GM21825 (cell line): Measurements from ENCODE around the gene AUTS2.
"Not testable (repeated sequence)": the region's sequence is repeated elsewhere in the genome, so short reads cannot be mapped to it uniquely, and the experiment has no call there.

Experiments
- ATAC-seq: cut with Tn5 transposase; IDR thresholded peaks from one replicate; pipeline ENCODE4 v1.9.1; 2021; ENCODE audit warnings: mild to moderate bottlenecking, moderate library complexity; ENCODE audit not compliant: unreplicated experiment

Gene AUTS2

GRCh38 chr7:70267381-70268120 lies 669.3 kb downstream of the AUTS2 start:
- ATAC-seq = no peak

DNA sequence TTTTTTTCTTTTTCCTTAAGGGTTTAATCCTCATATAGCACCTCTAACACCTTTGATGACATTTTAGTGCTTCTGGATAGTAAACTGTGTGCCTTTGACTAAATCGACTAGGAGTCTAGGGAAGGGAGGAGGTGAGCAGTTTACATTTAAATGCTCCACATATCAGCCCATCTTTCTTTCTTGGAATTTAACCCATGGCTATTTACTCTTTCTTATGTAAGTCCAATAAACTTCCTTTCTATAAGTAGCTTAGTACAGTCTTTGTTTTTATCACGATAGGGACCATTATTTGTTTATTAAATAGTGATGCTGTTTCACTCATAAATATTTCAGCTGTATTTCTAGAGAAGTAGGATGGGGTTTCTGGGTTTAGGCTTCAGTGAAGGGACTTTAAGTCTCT lies 669.9 kb downstream of the AUTS2 start:
- no peak for ATAC-seq

- ATAC-seq = no peak
These were observed 671.9 kb downstream of the AUTS2 start for GRCh38 chr7:70270149-70270548.

- ATAC-seq = no peak
These were observed 673.4 kb downstream of the AUTS2 start for GRCh38 chr7:70271617-70272081.

- not testable (repeated sequence) for ATAC-seq
These were observed 677.3 kb downstream of the AUTS2 start for GRCh38 chr7:70275570-70275969.

GRCh38 chr7:70285187-70285586 lies 686.9 kb downstream of the AUTS2 start:
- ATAC-seq = no peak

GRCh38 chr7:70285854-70286253 lies 687.6 kb downstream of the AUTS2 start:
- no peak for ATAC-seq

GRCh38 chr7:70288781-70289456 lies 690.6 kb downstream of the AUTS2 start:
- no peak for ATAC-seq

- no peak for ATAC-seq
These were observed 694.4 kb downstream of the AUTS2 start for GRCh38 chr7:70292716-70293115.

DNA sequence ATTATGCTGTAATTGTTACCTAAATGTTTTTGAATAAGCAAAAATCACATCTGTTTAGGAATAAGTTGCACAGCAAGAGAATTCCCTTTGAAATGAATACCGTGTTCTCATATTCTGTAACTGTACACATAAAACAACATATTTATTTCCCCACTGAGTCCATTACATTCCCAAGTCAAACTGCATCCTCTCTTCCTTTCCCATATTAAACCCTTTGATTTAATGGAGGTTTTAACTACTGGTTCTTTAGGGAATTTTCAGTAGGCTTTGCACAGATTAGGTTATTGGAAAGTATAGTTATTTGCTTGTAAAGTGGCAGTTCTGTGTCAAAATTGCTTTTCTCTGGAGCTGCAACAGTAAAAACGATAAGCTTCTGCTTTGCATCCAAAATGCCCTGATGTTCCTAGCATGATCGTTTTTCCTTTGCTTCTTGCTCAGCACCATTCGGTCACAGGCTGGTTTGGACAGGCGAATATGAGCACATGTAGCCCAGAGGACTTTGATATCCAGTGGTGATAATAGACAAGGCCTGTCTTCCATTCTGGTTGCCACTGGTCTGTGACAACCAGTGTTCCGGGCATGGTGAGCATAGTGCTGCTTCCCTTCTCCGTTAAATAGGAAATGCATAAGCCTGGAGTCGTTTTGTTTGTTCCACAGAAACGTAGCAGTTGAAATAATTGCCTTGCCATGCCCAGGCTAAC lies 696.1 kb downstream of the AUTS2 start:
- no peak for ATAC-seq

DNA sequence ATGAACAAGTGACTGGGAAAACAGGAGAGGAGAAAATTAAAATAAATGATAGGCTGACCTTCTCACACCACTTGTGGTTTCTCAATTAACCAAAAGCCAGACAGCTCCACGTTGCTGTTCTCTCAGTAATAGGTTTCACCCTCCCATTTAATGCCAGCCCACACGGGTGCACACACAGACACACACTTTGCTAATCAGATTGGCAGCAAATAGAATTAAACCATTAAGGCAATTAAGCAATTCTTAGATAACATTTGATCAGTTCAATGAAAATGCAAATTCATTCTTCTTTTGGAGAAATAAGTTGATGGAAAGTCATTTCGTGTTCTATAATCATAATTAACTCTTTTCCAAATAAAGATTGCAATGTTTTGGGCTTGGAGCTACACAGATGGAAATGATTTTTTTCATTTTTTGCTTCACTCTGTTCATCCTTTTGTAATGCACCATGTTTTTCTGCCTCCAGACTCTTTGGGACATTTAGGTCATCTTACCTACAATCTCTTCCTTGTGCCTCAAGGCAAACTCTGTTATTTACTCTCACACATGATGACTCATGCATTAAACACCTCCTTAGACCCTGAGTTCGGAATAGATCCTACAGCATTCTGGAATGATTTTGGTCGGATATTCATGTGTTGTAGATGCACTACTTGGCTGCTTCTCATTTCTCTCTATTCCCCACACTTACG lies 700.7 kb downstream of the AUTS2 start:
- ATAC-seq = no peak

GRCh38 chr7:70299472-70299807 lies 701.2 kb downstream of the AUTS2 start:
- no peak for ATAC-seq

DNA sequence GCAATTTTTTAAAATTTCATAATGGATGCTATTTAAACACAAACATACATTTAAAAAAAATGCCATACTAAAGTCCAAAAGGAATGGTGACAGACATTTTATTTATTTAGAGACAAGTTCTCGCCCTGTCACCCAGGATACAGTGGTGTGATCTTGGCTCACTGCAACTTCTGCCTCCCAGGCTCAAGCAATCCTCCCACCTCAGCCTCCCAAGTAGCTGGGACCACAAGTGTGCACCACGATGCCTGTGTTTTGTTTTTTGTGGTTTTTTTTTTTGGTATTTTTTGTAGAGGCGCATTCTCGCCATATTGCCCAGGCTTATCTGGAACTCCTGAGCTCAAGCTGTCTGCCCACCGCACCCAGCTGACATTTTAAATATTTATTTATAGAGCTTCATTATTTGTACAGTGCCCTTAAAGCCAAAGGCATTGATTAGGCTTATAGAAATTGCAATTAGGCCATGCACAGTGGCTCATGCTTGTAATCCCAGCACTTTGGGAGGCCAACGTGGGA lies 703.5 kb downstream of the AUTS2 start:
- no peak for ATAC-seq

DNA sequence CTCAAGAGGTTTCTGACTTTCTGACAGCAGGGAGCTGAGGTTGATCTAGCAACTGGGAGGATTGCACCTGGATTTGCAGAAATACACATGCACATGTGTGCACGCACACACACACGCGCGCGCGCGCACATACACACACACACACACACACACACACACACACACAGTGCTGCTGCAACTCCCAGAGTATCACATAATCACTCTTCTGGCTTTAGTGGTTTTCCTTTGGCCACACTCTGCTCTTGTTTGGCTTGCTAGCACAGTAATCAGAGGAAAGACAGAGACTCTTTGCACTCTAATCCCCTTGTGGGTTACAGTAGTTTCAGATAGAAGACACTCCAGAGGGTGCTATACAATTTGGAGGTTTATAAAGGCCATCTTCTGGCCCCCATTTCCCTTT lies 705.0 kb downstream of the AUTS2 start:
- no peak for ATAC-seq

- ATAC-seq = no peak
These were observed 705.5 kb downstream of the AUTS2 start for GRCh38 chr7:70303780-70304179.

DNA sequence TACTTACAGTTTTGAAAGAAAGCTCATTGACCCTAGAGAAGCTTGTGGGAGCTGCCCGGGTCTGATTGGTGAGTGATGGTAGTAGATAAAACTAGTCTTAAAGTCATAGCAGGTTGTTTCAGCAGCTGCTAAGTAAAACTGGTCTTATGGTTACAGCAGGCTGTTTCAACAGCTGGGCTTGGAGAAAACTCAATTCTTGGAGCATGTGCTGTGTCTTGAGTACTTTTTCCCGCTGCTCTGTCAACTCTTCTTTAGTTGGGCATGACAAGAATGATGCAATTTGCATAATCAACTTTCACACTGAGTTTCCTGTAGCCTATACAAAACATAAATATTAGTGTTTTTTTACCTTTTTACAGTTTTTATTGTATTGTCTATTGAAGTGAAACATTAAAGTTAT lies 707.9 kb downstream of the AUTS2 start:
- no peak for ATAC-seq

DNA sequence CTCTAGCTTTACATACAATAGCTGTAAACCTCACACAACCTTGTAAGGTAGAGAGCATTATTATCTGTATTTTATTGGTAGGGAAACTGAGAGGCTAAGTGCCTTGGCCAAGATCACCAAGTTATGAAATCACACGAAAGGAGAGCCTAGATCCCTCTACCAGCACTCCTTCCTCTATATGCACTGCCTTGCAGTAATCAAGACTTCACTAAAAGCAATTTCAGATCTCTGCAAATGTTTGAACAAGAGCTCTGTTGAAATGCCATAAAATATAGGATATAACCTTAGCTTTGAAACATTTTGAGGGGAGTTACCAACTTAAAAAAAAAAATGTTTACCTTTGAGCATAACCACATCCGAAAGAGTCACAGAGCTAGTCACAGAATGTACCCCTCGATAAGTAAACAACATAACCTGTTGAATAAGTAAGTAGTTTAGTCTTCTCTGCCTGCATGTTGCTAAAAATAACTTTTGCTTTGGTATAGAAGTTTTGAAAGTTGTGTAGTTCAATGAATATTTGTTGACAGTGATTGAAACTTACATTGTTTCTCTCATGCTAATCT lies 709.4 kb downstream of the AUTS2 start:
- no peak for ATAC-seq

- no peak for ATAC-seq
These were observed 714.1 kb downstream of the AUTS2 start for GRCh38 chr7:70312336-70312735.

GRCh38 chr7:70313271-70313670 lies 715.0 kb downstream of the AUTS2 start:
- ATAC-seq = no peak

GRCh38 chr7:70313687-70314086 lies 715.4 kb downstream of the AUTS2 start:
- ATAC-seq = no peak

- ATAC-seq = no peak
These were observed 715.9 kb downstream of the AUTS2 start for GRCh38 chr7:70314221-70314620.
